H9 (cell line): ENCODE data around the gene PRKAG1. TPM values are rescaled to one million over a fixed set of nuclear protein-coding genes. Genes with fewer than 3 reads are reported as not detected.

ENCODE experiments used
- DNase-seq: peaks from one replicate; pipeline ENCODE4 v3.0.0-alpha.2; 2017
- H2AFZ ChIP-seq: one replicate; pipeline ENCODE4 v1.6.1; 2013; ENCODE audit warnings: mild to moderate bottlenecking, low read length, control low read depth, moderate library complexity
- H2AK5ac ChIP-seq: 2 replicates; pipeline ENCODE4 v1.6.1; 2013; ENCODE audit warnings: low read length, control low read depth, mixed read lengths; ENCODE audit not compliant: insufficient read length
- H2BK120ac ChIP-seq: one replicate; pipeline ENCODE4 v1.6.1; 2013; ENCODE audit warnings: low read depth, mild to moderate bottlenecking, low read length, control low read depth, inconsistent platforms; ENCODE audit not compliant: poor library complexity, severe bottlenecking
- H2BK12ac ChIP-seq: 2 replicates; pipeline ENCODE4 v1.6.1; 2013; ENCODE audit warnings: low read length, control low read depth, mixed read lengths, low read depth; ENCODE audit not compliant: insufficient read length
- H2BK15ac ChIP-seq: 2 replicates; pipeline ENCODE4 v1.6.1; 2013; ENCODE audit warnings: low read depth, low read length, control low read depth
- H2BK20ac ChIP-seq: one replicate; pipeline ENCODE4 v1.6.1; 2013; ENCODE audit warnings: low read depth, mild to moderate bottlenecking, low read length, control low read depth, inconsistent platforms; ENCODE audit not compliant: poor library complexity, severe bottlenecking
- H2BK5ac ChIP-seq: 2 replicates; pipeline ENCODE4 v1.6.1; 2013; ENCODE audit warnings: low read length, control low read depth, mixed read lengths; ENCODE audit not compliant: insufficient read length
- H3K14ac ChIP-seq: 2 replicates; pipeline ENCODE4 v1.6.1; 2013; ENCODE audit warnings: low read length, control low read depth; ENCODE audit not compliant: insufficient read depth
- H3K18ac ChIP-seq: 2 replicates; pipeline ENCODE4 v1.6.1; 2013; ENCODE audit warnings: low read depth, mild to moderate bottlenecking, mixed read lengths, low read length, control low read depth; ENCODE audit not compliant: insufficient read length
- H3K23ac ChIP-seq: 2 replicates; pipeline ENCODE4 v1.6.1; 2013; ENCODE audit warnings: low read length, control low read depth, mixed read lengths, low read depth; ENCODE audit not compliant: insufficient read length
- H3K23me2 ChIP-seq: 2 replicates; pipeline ENCODE4 v1.6.1; 2013; ENCODE audit warnings: low read depth, mild to moderate bottlenecking, mixed read lengths, low read length, control low read depth; ENCODE audit not compliant: insufficient read length, poor library complexity, severe bottlenecking
- H3K27ac ChIP-seq: 2 replicates; pipeline ENCODE4 v1.5.1; 2013; ENCODE audit warnings: low read length, control low read depth, mixed read lengths, low read depth; ENCODE audit not compliant: insufficient read length
- H3K27me3 ChIP-seq: 2 replicates; pipeline ENCODE4 v1.6.1; 2013; ENCODE audit warnings: low read length, control low read depth, inconsistent platforms; ENCODE audit not compliant: insufficient read depth
- H3K4ac ChIP-seq: 2 replicates; pipeline ENCODE4 v1.6.1; 2013; ENCODE audit warnings: low read depth, mild to moderate bottlenecking, control low read depth, inconsistent platforms, low read length, moderate library complexity
- H3K4me1 ChIP-seq: 2 replicates; pipeline ENCODE4 v1.6.1; 2013; ENCODE audit warnings: low read length, control low read depth, inconsistent platforms; ENCODE audit not compliant: insufficient read depth
- H3K4me2 ChIP-seq: 2 replicates; pipeline ENCODE4 v1.6.1; 2013; ENCODE audit warnings: low read length, control low read depth, mixed read lengths; ENCODE audit not compliant: insufficient read length, insufficient read depth
- H3K56ac ChIP-seq: 2 replicates; pipeline ENCODE4 v1.6.1; 2013; ENCODE audit warnings: low read depth, mild to moderate bottlenecking, mixed read lengths, low read length, control low read depth; ENCODE audit not compliant: insufficient read length
- H3K79me1 ChIP-seq: 2 replicates; pipeline ENCODE4 v1.6.1; 2013; ENCODE audit warnings: low read depth, mild to moderate bottlenecking, moderate library complexity, low read length, control low read depth, inconsistent platforms; ENCODE audit not compliant: insufficient read depth, poor library complexity, severe bottlenecking
- H3K79me2 ChIP-seq: 2 replicates; pipeline ENCODE4 v1.6.1; 2013; ENCODE audit warnings: low read length, control low read depth, inconsistent platforms; ENCODE audit not compliant: insufficient read depth
- H3K9ac ChIP-seq: 2 replicates; pipeline ENCODE4 v1.6.1; 2013; ENCODE audit warnings: low read length, control low read depth, mixed read lengths; ENCODE audit not compliant: insufficient read length; ENCODE audit errors: extremely low read depth
- H3K9me3 ChIP-seq: one replicate; pipeline ENCODE4 v1.6.1; 2013; ENCODE audit warnings: low read depth, low read length, inconsistent platforms; ENCODE audit not compliant: control insufficient read depth
- H3T11ph ChIP-seq: one replicate; pipeline ENCODE4 v1.6.1; 2013; ENCODE audit warnings: mild to moderate bottlenecking, low read length, control low read depth, inconsistent platforms
- H4K20me1 ChIP-seq: one replicate; pipeline ENCODE4 v1.6.1; 2013; ENCODE audit not compliant: control insufficient read depth, insufficient read length, insufficient read depth
- H4K5ac ChIP-seq: 2 replicates; pipeline ENCODE4 v1.6.1; 2013; ENCODE audit warnings: low read depth, mild to moderate bottlenecking, mixed read lengths, low read length, control low read depth; ENCODE audit not compliant: insufficient read length
- H4K8ac ChIP-seq: replicated peaks from 2 replicates; pipeline ENCODE4 v1.6.1; 2013; ENCODE audit warnings: low read length, control low read depth, mixed read lengths, low read depth; ENCODE audit not compliant: insufficient read length
- H4K91ac ChIP-seq: 2 replicates; pipeline ENCODE4 v1.6.1; 2013; ENCODE audit warnings: low read depth, mild to moderate bottlenecking, moderate library complexity, mixed read lengths, low read length, control low read depth; ENCODE audit not compliant: insufficient read length
- H3K27ac Mint-ChIP-seq, 3 experiments: 2 replicates in 2 of 3; 3 replicates in 1 of 3; pipeline ENCODE4 v1.8.0; 2020 to 2021; ENCODE audit warnings: mixed read lengths in 3 of 3, mild to moderate bottlenecking in 1 of 3, moderate library complexity in 1 of 3
- H3K27me3 Mint-ChIP-seq: 2 replicates; pipeline ENCODE4 v1.8.0; 2021; ENCODE audit warnings: low read depth, mild to moderate bottlenecking, moderate library complexity, mixed read lengths
- H3K36me3 Mint-ChIP-seq, 3 experiments: 2 replicates in 2 of 3; 3 replicates in 1 of 3; pipeline ENCODE4 v1.8.0; 2020 to 2021; ENCODE audit warnings: low read depth in 3 of 3, mixed read lengths in 3 of 3; ENCODE audit not compliant: insufficient read depth in 1 of 3
- H3K4me1 Mint-ChIP-seq, 2 experiments: 2 replicates each; pipeline ENCODE4 v1.8.0; 2020; ENCODE audit warnings: mixed read lengths in 2 of 2
- H3K4me3 Mint-ChIP-seq, 2 experiments: 2 replicates in 1 of 2; 3 replicates in 1 of 2; pipeline ENCODE4 v1.8.0; 2020 to 2021; ENCODE audit warnings: mild to moderate bottlenecking in 2 of 2, mixed read lengths in 2 of 2, moderate library complexity in 1 of 2
- H3K9me3 Mint-ChIP-seq, 2 experiments: 2 replicates in 1 of 2; 3 replicates in 1 of 2; pipeline ENCODE4 v1.8.0; 2020; ENCODE audit warnings: mild to moderate bottlenecking in 2 of 2, mixed read lengths in 2 of 2, moderate library complexity in 1 of 2
- CTCF ChIP-seq: fragments of 200-600 bp; sonication (generic); conservative IDR thresholded peaks from 3 replicates; pipeline ENCODE4 v1.8.0; 2021; ENCODE audit warnings: antibody characterized with exemption, mild to moderate bottlenecking
- WGBS: extraction: QIAGEN DNeasy Blood & Tissue Kit; methylation state at CpG from one replicate; pipeline ENCODE4 v1.1.7; 2013; ENCODE audit warnings: missing lambda C conversion rate, low lambda C conversion rate, mixed read lengths; ENCODE audit not compliant: insufficient read length; ENCODE audit errors: extremely low coverage; 5-methylcytosine and 5-hydroxymethylcytosine counted together
- total RNA-seq: library from RNA; stranded (reverse); gene quantifications from 2 replicates; pipeline ENCODE4 v1.2.1, GENCODE V29; 2021

PRKAG1 gene
- total RNA-seq, 1 experiment from 2014 or later = 34.8 TPM

- H2BK5ac ChIP-seq = no peak overlapping the region
- peaks cover 53 to 67% (median 65%) of the 10 kb centered on the region in 3 experiments for H3K36me3 Mint-ChIP-seq
- no peak overlapping the region for H2BK120ac ChIP-seq
- WGBS = no CpG with 5 or more reads among the region's 10 CpGs
- no peak overlapping the region for H3K4ac ChIP-seq
- H3K14ac ChIP-seq = no peak overlapping the region
- H3K4me1 ChIP-seq = peaks cover 14% of the 10 kb centered on the region
- no peak for TF ChIP-seq CTCF
- H3K27ac Mint-ChIP-seq = peak overlapping the region in 1 of 3 experiments; percentile 50; a peak in 1 of 7 replicates
- H4K8ac ChIP-seq = no peak overlapping the region
- no peak overlapping the region for H3K4me2 ChIP-seq
- H3K23ac ChIP-seq = no peak overlapping the region
- H3K18ac ChIP-seq = no peak overlapping the region
- H3K79me2 ChIP-seq = peaks cover 45% of the 10 kb centered on the region
- H4K5ac ChIP-seq = no peak overlapping the region
- H3K4me3 Mint-ChIP-seq = no peak overlapping the region
- H2AK5ac ChIP-seq = no peak overlapping the region
- no peak overlapping the region for H4K91ac ChIP-seq
- no peaks in the 10 kb centered on the region for H3K27me3 Mint-ChIP-seq
- no peak overlapping the region for H3K56ac ChIP-seq
- no peak overlapping the region for H2BK15ac ChIP-seq
- H3T11ph ChIP-seq = no peak overlapping the region
- no peak overlapping the region for H2AFZ ChIP-seq
- no peak overlapping the region for H2BK20ac ChIP-seq
- peaks cover 28% of the 10 kb centered on the region for H3K79me1 ChIP-seq
- H3K27ac ChIP-seq = no peak overlapping the region
- no peaks in the 10 kb centered on the region for H3K9me3 ChIP-seq
- no peaks in the 10 kb centered on the region for H3K27me3 ChIP-seq
- no peak for DNase-seq
- H3K9ac ChIP-seq = no peak overlapping the region
- H4K20me1 ChIP-seq = no peaks in the 10 kb centered on the region
- no peaks in the 10 kb centered on the region for H3K9me3 Mint-ChIP-seq
- H3K4me1 Mint-ChIP-seq = peaks cover 43 to 44% of the 10 kb centered on the region in 2 experiments
- H3K23me2 ChIP-seq = peaks cover 16% of the 10 kb centered on the region
- H2BK12ac ChIP-seq = no peak overlapping the region
These were observed 35.9 kb upstream of the PRKAG1 start for GRCh38 chr12:49054524-49054923.
